Calu3 (cell line): ENCODE data around the gene AGBL4. TPM values are rescaled to one million over a fixed set of nuclear protein-coding genes. Genes with fewer than 3 reads are reported as not detected.

Source experiments
- BruUV-seq: library from RNA; stranded (reverse); fragments of 400-500 nt; replicated peaks from 2 replicates; lab custom pipeline; 2021; lab: Mats Ljungman, UMichigan
- CTCF ChIA-PET: fragments of 300-600 bp; sonication (Branson Sonifier 250); formaldehyde crosslinking; loops from one replicate; lab custom pipeline; 2022; ENCODE audit warnings: antibody characterized with exemption; lab: Charles Lee
- DNase-seq: peaks from one replicate; pipeline ENCODE4 v3.0.0; 2022
- H3K27ac Mint-ChIP-seq: one replicate; pipeline ENCODE4 v1.8.0; 2022; ENCODE audit warnings: mixed read lengths; ENCODE audit not compliant: unreplicated experiment
- H3K27me3 Mint-ChIP-seq: one replicate; pipeline ENCODE4 v1.8.0; 2022; ENCODE audit warnings: mixed read lengths; ENCODE audit not compliant: unreplicated experiment
- H3K36me3 Mint-ChIP-seq: one replicate; pipeline ENCODE4 v1.8.0; 2022; ENCODE audit warnings: mild to moderate bottlenecking, moderate library complexity, mixed read lengths; ENCODE audit not compliant: insufficient read depth, unreplicated experiment
- H3K4me1 Mint-ChIP-seq: one replicate; pipeline ENCODE4 v1.8.0; 2022; ENCODE audit warnings: mild to moderate bottlenecking, low read depth, mixed read lengths; ENCODE audit not compliant: unreplicated experiment
- H3K4me3 Mint-ChIP-seq: one replicate; pipeline ENCODE4 v1.8.0; 2022; ENCODE audit warnings: mild to moderate bottlenecking, low read depth, moderate library complexity, mixed read lengths; ENCODE audit not compliant: unreplicated experiment
- H3K9me3 Mint-ChIP-seq: one replicate; pipeline ENCODE4 v1.8.0; 2022; ENCODE audit warnings: low read depth, mixed read lengths; ENCODE audit not compliant: unreplicated experiment
- intact Hi-C: fragments of 100-400 bp; cut with micrococcal nuclease; formaldehyde crosslinking; loops from one replicate; pipeline ENCODE4 v1.10.0; 2022; ENCODE audit not compliant: unreplicated experiment
- total RNA-seq: library from RNA; stranded (reverse); gene quantifications from 2 replicates; pipeline ENCODE4 v1.2.3, GENCODE V29; 2022
- TF ChIP-seq, protein P1 (sequence below): fragments of 200-600 bp; IDR thresholded peaks from one replicate; pipeline ENCODE4 v1.8.0; 2022; ENCODE audit warnings: antibody characterized with exemption; ENCODE audit not compliant: unreplicated experiment

AGBL4 gene
- total RNA-seq, 1 experiment from 2014 or later, result not detected

DNA sequence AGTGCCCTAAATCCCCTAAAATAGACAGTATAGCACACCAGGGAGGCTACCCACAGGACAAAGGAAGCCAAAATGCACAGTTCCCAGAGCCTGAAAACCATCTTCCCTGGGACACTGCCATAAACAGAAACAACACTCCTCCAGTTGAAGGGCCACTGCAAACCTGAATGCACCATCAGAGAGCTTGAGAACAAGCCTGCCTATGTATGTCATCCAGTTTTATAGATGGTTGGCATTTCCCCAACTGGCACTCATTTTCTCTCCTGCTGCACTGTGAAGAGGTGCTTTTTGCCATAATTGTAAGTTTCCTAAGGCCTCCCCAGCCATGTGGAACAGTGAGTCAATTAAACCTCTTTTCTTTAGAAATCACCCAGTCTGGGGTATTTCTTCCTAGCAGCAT, 169.0 kb downstream of the AGBL4 start:
- H3K27me3 Mint-ChIP-seq, result no peaks in the 10 kb centered on the region

DNA sequence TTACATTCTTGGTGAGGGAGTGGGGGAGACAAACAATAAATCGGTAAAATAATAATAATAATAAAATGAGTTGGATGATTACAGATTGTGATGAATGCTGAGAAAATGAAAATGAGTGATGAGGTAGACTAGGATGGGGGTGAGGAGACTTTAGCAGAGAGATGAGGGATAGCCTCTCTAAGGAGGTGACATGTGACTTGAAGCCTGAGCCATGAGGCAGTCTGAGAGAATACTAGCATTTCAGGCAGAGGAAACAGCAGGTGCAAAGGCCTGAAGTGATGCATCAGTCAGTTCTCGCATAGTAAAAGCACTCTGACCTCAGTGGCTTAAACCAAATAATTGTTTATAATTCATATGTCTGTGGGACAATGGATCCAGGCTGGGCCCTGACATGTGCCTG, 181.2 kb downstream of the AGBL4 start:
- no peaks in the 10 kb centered on the region for H3K4me1 Mint-ChIP-seq
- TF ChIP-seq, protein P1, sequence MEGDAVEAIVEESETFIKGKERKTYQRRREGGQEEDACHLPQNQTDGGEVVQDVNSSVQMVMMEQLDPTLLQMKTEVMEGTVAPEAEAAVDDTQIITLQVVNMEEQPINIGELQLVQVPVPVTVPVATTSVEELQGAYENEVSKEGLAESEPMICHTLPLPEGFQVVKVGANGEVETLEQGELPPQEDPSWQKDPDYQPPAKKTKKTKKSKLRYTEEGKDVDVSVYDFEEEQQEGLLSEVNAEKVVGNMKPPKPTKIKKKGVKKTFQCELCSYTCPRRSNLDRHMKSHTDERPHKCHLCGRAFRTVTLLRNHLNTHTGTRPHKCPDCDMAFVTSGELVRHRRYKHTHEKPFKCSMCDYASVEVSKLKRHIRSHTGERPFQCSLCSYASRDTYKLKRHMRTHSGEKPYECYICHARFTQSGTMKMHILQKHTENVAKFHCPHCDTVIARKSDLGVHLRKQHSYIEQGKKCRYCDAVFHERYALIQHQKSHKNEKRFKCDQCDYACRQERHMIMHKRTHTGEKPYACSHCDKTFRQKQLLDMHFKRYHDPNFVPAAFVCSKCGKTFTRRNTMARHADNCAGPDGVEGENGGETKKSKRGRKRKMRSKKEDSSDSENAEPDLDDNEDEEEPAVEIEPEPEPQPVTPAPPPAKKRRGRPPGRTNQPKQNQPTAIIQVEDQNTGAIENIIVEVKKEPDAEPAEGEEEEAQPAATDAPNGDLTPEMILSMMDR, result no peak
- no peaks in the 10 kb centered on the region for H3K27me3 Mint-ChIP-seq
- no peak overlapping the region for H3K27ac Mint-ChIP-seq
- no peaks in the 10 kb centered on the region for H3K36me3 Mint-ChIP-seq
- intact Hi-C loops, result no loop called here
- no peak for DNase-seq
- no peak overlapping the region for H3K4me3 Mint-ChIP-seq
- BruUV-seq, result no TSS peak
- CTCF ChIA-PET, result no interaction called here
- H3K9me3 Mint-ChIP-seq, result peaks cover 13% of the 10 kb centered on the region

More for the DNA sequence above, 169.0 kb downstream of the AGBL4 start:
- peaks cover 7% of the 10 kb centered on the region for H3K9me3 Mint-ChIP-seq
- H3K27ac Mint-ChIP-seq, result no peak overlapping the region
- CTCF ChIA-PET, result no interaction called here
- no peak overlapping the region for H3K4me3 Mint-ChIP-seq
- no TSS peak for BruUV-seq
- H3K4me1 Mint-ChIP-seq, result no peaks in the 10 kb centered on the region
- TF ChIP-seq, protein P1, result no peak
- H3K36me3 Mint-ChIP-seq, result no peaks in the 10 kb centered on the region
- intact Hi-C loops, result no loop called here
- DNase-seq, result no peak

DNA sequence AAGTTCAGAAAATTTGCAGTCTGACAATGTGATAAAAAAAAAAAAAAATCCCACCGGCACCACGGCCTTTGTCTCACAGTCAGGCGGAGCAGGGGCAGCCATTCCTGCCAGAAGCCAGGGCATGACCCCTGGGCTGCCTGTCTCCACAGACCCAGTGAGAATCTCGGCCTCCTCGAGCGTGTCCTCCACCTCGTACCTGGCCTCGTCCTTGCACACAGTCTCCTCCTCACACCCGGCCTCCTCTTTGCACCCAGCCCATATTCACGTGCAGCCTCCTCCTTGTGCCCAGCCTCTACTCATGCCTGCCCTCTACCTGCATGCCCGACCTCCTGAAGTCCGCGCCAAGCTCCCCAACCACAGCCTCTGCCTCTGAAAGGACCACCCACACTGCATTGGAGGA, 182.0 kb downstream of the AGBL4 start:
- Mint-ChIP-seq H3K4me3 (no peak overlapping the region), H3K9me3 (peaks cover 13% of the 10 kb centered on the region), H3K27ac (no peak overlapping the region), H3K36me3 (no peaks in the 10 kb centered on the region), H3K27me3 (no peaks in the 10 kb centered on the region), H3K4me1 (no peaks in the 10 kb centered on the region)
- CTCF ChIA-PET, result no interaction called here
- intact Hi-C loops, result no loop called here
- TF ChIP-seq, protein P1, result no peak
- no TSS peak for BruUV-seq
- no peak for DNase-seq

DNA sequence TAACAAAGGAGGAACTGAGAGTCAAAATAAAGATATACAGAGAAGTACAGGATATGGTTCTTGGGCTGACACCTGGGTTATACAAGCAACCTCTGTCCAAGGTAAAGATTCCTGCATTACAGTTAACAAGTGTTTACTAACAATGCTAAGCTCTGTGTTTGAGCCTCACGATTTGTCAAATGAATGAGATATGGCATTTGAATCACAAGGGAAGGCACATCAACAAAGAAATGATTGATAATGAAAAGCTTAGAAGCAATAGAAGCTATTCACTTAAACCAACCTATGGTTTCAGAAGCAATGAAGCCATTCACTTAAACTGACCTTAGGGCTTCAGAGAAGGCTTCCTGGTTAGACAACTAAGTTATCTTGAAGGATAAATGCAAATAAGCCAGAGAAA, 199.5 kb downstream of the AGBL4 start:
- no peaks in the 10 kb centered on the region for H3K4me1 Mint-ChIP-seq
- H3K36me3 Mint-ChIP-seq, result no peaks in the 10 kb centered on the region
- TF ChIP-seq, protein P1, result no peak
- no peak overlapping the region for H3K4me3 Mint-ChIP-seq
- no peak for DNase-seq
- H3K27me3 Mint-ChIP-seq, result no peaks in the 10 kb centered on the region
- intact Hi-C loops, result no loop called here
- H3K27ac Mint-ChIP-seq, result no peak overlapping the region
- H3K9me3 Mint-ChIP-seq, result peaks cover 5% of the 10 kb centered on the region
- BruUV-seq, result no TSS peak
- CTCF ChIA-PET, result no interaction called here
